H1 (cell line): ENCODE measurements around the gene GPC6. TPM values are rescaled to one million over a fixed set of nuclear protein-coding genes. Genes with fewer than 3 reads are reported as not detected.

ENCODE experiments used
- CTCF ChIA-PET: fragments of 300-600 bp; sonication (Branson Sonifier 250); formaldehyde crosslinking; loops from one replicate; lab custom pipeline; 2021; ENCODE audit not compliant: partially characterized antibody; lab: Charles Lee
- POLR2A ChIA-PET: fragments of 300-600 bp; sonication (Branson Sonifier 250); formaldehyde crosslinking; loops from one replicate; lab custom pipeline; 2021; ENCODE audit warnings: inconsistent platforms; ENCODE audit not compliant: partially characterized antibody; lab: Charles Lee
- DNase-seq, 2 experiments: peaks; one replicate each; pipeline versions ENCODE4 v3.0.0 to v3.0.0-alpha.2; 2010 to 2022; ENCODE audit warnings: low spot score in 2 of 2, low read depth in 1 of 2, mixed read lengths in 1 of 2
- FAIRE-seq: peaks from 2 replicates; lab custom pipeline; 2011; peaks lifted over from hg19 to GRCh38; lab: Jason Lieb, UNC
- H2AFZ ChIP-seq: 2 replicates; pipeline ENCODE4 v1.8.1; 2012; ENCODE audit warnings: low read length, inconsistent platforms
- H2AK5ac ChIP-seq: 2 replicates; pipeline ENCODE4 v1.6.1; 2013; ENCODE audit warnings: low read depth, low read length
- H2BK120ac ChIP-seq: replicated peaks from 2 replicates; pipeline ENCODE3; 2013; ENCODE audit warnings: low read depth, low read length, inconsistent platforms
- H2BK12ac ChIP-seq: 2 replicates; pipeline ENCODE4 v1.6.1; 2013; ENCODE audit warnings: low read depth, low read length
- H2BK15ac ChIP-seq: 2 replicates; pipeline ENCODE4 v1.6.1; 2013; ENCODE audit warnings: low read length
- H2BK20ac ChIP-seq: 2 replicates; pipeline ENCODE4 v1.6.1; 2013; ENCODE audit warnings: low read length
- H2BK5ac ChIP-seq: 2 replicates; pipeline ENCODE4 v1.6.1; 2013; ENCODE audit warnings: low read depth, low read length
- H3K14ac ChIP-seq: 2 replicates; pipeline ENCODE4 v1.6.1; 2013; ENCODE audit warnings: inconsistent platforms; ENCODE audit not compliant: insufficient read length
- H3K18ac ChIP-seq: 2 replicates; pipeline ENCODE4 v1.6.1; 2013; ENCODE audit warnings: low read length; ENCODE audit errors: extremely low read depth
- H3K23ac ChIP-seq: 2 replicates; pipeline ENCODE4 v1.6.1; 2013; ENCODE audit warnings: inconsistent platforms; ENCODE audit not compliant: insufficient read length
- H3K23me2 ChIP-seq: 2 replicates; pipeline ENCODE4 v1.6.1; 2013; ENCODE audit warnings: low read depth, low read length
- H3K27ac ChIP-seq: 2 replicates; pipeline ENCODE4 v1.6.1; 2011; ENCODE audit warnings: low read depth, low read length, inconsistent platforms
- H3K27me3 ChIP-seq, 4 experiments: replicated peaks in 1 of 4; 1 replicate in 1 of 4; 2 replicates in 3 of 4; pipeline versions ENCODE4 v1.6.1 to v1.8.1; 2011 to 2013; ENCODE audit warnings: low read length in 3 of 4, mild to moderate bottlenecking in 3 of 4, inconsistent platforms in 2 of 4, mixed read lengths in 2 of 4, moderate library complexity in 1 of 4; ENCODE audit not compliant: control insufficient read depth in 3 of 4, insufficient read depth in 3 of 4; ENCODE audit errors: extremely low read depth in 1 of 4
- H3K36me3 ChIP-seq, 4 experiments: 2 replicates each; pipeline versions ENCODE4 v1.6.1 to v1.8.1; 2011 to 2013; ENCODE audit warnings: mild to moderate bottlenecking in 4 of 4, low read length in 3 of 4, moderate library complexity in 2 of 4, control low read depth in 1 of 4, inconsistent platforms in 1 of 4; ENCODE audit not compliant: insufficient read depth in 4 of 4, control insufficient read depth in 2 of 4
- H3K4ac ChIP-seq: replicated peaks from 2 replicates; pipeline ENCODE3; 2013; ENCODE audit warnings: low read length, low read depth, mixed read lengths, inconsistent platforms; ENCODE audit not compliant: insufficient read length
- H3K4me1 ChIP-seq, 4 experiments: replicated peaks in 1 of 4; 1 replicate in 1 of 4; 2 replicates in 3 of 4; pipeline versions ENCODE4 v1.6.1 to v1.8.1; 2011 to 2013; ENCODE audit warnings: low read length in 3 of 4, inconsistent platforms in 2 of 4, mixed read lengths in 1 of 4; ENCODE audit not compliant: insufficient read depth in 4 of 4, control insufficient read depth in 3 of 4
- H3K4me2 ChIP-seq, 2 experiments: 2 replicates each; pipeline versions ENCODE4 v1.6.1 to v1.8.1; 2011 to 2013; ENCODE audit warnings: low read depth in 2 of 2, low read length in 2 of 2, control low read depth in 1 of 2, inconsistent platforms in 1 of 2, mild to moderate bottlenecking in 1 of 2; ENCODE audit not compliant: insufficient read depth in 1 of 2
- H3K4me3 ChIP-seq, 4 experiments: fragments of 200-600, 300-600 bp in 1 of 4; sonication (generic), shearing (Covaris generic), sonication (Bioruptor Twin) in 1 of 4; 2 replicates each; pipeline versions ENCODE4 v1.5.1 to v1.8.1; 2011 to 2016; ENCODE audit warnings: low read length in 4 of 4, low read depth in 3 of 4, control low read depth in 2 of 4, inconsistent platforms in 2 of 4, mild to moderate bottlenecking in 2 of 4, mixed read lengths in 1 of 4, moderate library complexity in 1 of 4; ENCODE audit not compliant: insufficient read depth in 2 of 4; ENCODE audit errors: extremely low read depth in 1 of 4
- H3K56ac ChIP-seq: replicated peaks from 2 replicates; pipeline ENCODE3; 2013; ENCODE audit warnings: low read depth, mild to moderate bottlenecking, mixed read lengths, low read length, inconsistent platforms; ENCODE audit not compliant: insufficient read length
- H3K79me1 ChIP-seq: 2 replicates; pipeline ENCODE4 v1.6.1; 2013; ENCODE audit warnings: low read depth, low read length, control low read depth
- H3K79me2 ChIP-seq, 2 experiments: 2 replicates each; pipeline versions ENCODE4 v1.6.1 to v1.8.1; 2012 to 2013; ENCODE audit warnings: low read length in 2 of 2, mild to moderate bottlenecking in 2 of 2, inconsistent platforms in 1 of 2; ENCODE audit not compliant: insufficient read depth in 2 of 2, control insufficient read depth in 1 of 2
- H3K9ac ChIP-seq, 4 experiments: replicated peaks in 1 of 4; 1 replicate in 1 of 4; 2 replicates in 3 of 4; pipeline versions ENCODE4 v1.6.1 to v1.8.1; 2011 to 2013; ENCODE audit warnings: low read depth in 3 of 4, low read length in 3 of 4, control low read depth in 2 of 4, mild to moderate bottlenecking in 2 of 4, moderate library complexity in 2 of 4, inconsistent platforms in 1 of 4; ENCODE audit errors: extremely low read depth in 1 of 4
- H3K9me3 ChIP-seq, 2 experiments: 2 replicates each; pipeline versions ENCODE4 v1.6.1 to v1.8.1; 2012 to 2013; ENCODE audit warnings: mild to moderate bottlenecking in 2 of 2, moderate library complexity in 2 of 2, control low read depth in 1 of 2, inconsistent platforms in 1 of 2, low read depth in 1 of 2, low read length in 1 of 2, mixed read lengths in 1 of 2; ENCODE audit not compliant: insufficient read depth in 2 of 2
- H4K20me1 ChIP-seq, 2 experiments: replicated peaks in 1 of 2; 2 replicates each; pipeline versions ENCODE3 to v1.8.1; 2011 to 2013; ENCODE audit warnings: inconsistent platforms in 2 of 2, low read length in 2 of 2, mild to moderate bottlenecking in 1 of 2; ENCODE audit not compliant: insufficient read depth in 2 of 2, control insufficient read depth in 1 of 2
- H4K5ac ChIP-seq: 2 replicates; pipeline ENCODE4 v1.6.1; 2013; ENCODE audit warnings: low read length, low read depth, mixed read lengths, inconsistent platforms; ENCODE audit not compliant: insufficient read length
- H4K8ac ChIP-seq: 2 replicates; pipeline ENCODE4 v1.8.0; 2013; ENCODE audit warnings: mild to moderate bottlenecking, moderate library complexity, low read length, inconsistent platforms; ENCODE audit not compliant: insufficient read depth; ENCODE audit errors: extremely low read depth
- H4K91ac ChIP-seq: replicated peaks from 2 replicates; pipeline ENCODE3; 2013; ENCODE audit warnings: low read length, mixed read lengths, inconsistent platforms; ENCODE audit not compliant: insufficient read length
- ATF3 ChIP-seq: IDR thresholded peaks from 2 replicates; pipeline ENCODE4 v1.6.1; 2011; ENCODE audit warnings: low read depth, mild to moderate bottlenecking, low read length; ENCODE audit not compliant: insufficient read depth
- CBX5 ChIP-seq: fragments of 300-800, 300-1000 bp; sonication (generic); IDR thresholded peaks from 2 replicates; pipeline ENCODE4 v1.7.1; 2016; ENCODE audit warnings: antibody characterized with exemption, low read length, low read depth
- CHD1 ChIP-seq: IDR thresholded peaks from 2 replicates; pipeline ENCODE4 v1.6.1; 2012; ENCODE audit warnings: low read depth, low read length, improper control_type of control experiment
- HDAC6 ChIP-seq: IDR thresholded peaks from one replicate; pipeline ENCODE4 v1.7.1; 2012; ENCODE audit warnings: low read depth, mild to moderate bottlenecking, inconsistent platforms, low read length, moderate library complexity
- KDM1A ChIP-seq: fragments of 200-600, 300-600 bp; sonication (generic); IDR thresholded peaks from 2 replicates; pipeline ENCODE4 v1.7.1; 2016; ENCODE audit warnings: mild to moderate bottlenecking, low read length, borderline replicate concordance
- MAFK ChIP-seq: IDR thresholded peaks from 2 replicates; pipeline ENCODE4 v1.6.1; 2012; ENCODE audit warnings: low read depth, mild to moderate bottlenecking, improper control_type of control experiment, low read length
- NRF1 ChIP-seq: IDR thresholded peaks from 2 replicates; pipeline ENCODE4 v1.6.1; 2011; ENCODE audit warnings: mild to moderate bottlenecking, low read depth, low read length, improper control_type of control experiment
- PHF8 ChIP-seq: fragments of 200-600 bp; sonication (generic); conservative IDR thresholded peaks from 2 replicates; pipeline ENCODE4 v1.7.1; 2012; ENCODE audit warnings: low read depth, mild to moderate bottlenecking, inconsistent platforms, low read length, moderate library complexity
- SAP30 ChIP-seq: fragments of 300-600 bp; sonication (generic); IDR thresholded peaks from 2 replicates; pipeline ENCODE4 v1.7.1; 2012; ENCODE audit warnings: low read length, moderate library complexity, mild to moderate bottlenecking, inconsistent platforms; ENCODE audit not compliant: insufficient read depth, insufficient replicate concordance
- SIX5 ChIP-seq: IDR thresholded peaks from 2 replicates; pipeline ENCODE4 v1.6.1; 2011; ENCODE audit warnings: mild to moderate bottlenecking, low read depth, low read length
- SP2 ChIP-seq: IDR thresholded peaks from 2 replicates; pipeline ENCODE4 v1.6.1; 2012; ENCODE audit warnings: mild to moderate bottlenecking, low read length, inconsistent platforms
- TAF7 ChIP-seq: optimal IDR thresholded peaks from 2 replicates; pipeline ENCODE3; 2011; ENCODE audit warnings: low read depth, mild to moderate bottlenecking, inconsistent platforms, low read length, moderate library complexity, borderline replicate concordance
- USF2 ChIP-seq: IDR thresholded peaks from 2 replicates; pipeline ENCODE4 v1.6.1; 2011; ENCODE audit warnings: low read length, improper control_type of control experiment
- WGBS, 2 experiments: shearing (Covaris generic) in 1 of 2; methylation state at CpG; one replicate each; pipeline versions ENCODE4 v1.1.6 to v1.1.7; 2013 to 2015; ENCODE audit warnings: low lambda C conversion rate in 2 of 2, mixed read lengths in 2 of 2, inconsistent platforms in 1 of 2, low coverage in 1 of 2, missing lambda C conversion rate in 1 of 2; ENCODE audit not compliant: insufficient replicate concordance in 2 of 2, insufficient coverage in 1 of 2, insufficient read length in 1 of 2; ENCODE audit errors: extremely low coverage in 1 of 2, missing lambda C conversion rate in 1 of 2; 5-methylcytosine and 5-hydroxymethylcytosine counted together
- polyA plus RNA-seq, 7 experiments: library from polyadenylated mRNA; depleted of rRNA in 3 of 7; stranded (reverse) in 5 of 7; unstranded in 2 of 7; fragments of >200 nt in 5 of 7; fragments of 200-250 nt in 2 of 7; gene quantifications; 1 replicate in 5 of 7; 2 replicates in 1 of 7; 4 replicates in 1 of 7; pipeline versions ENCODE4 v1.2.1 to v1.2.3, GENCODE V29; 2011 to 2013; ENCODE audit warnings: missing spikeins in 2 of 7, mixed read lengths in 2 of 7
- total RNA-seq: library from RNA; stranded (reverse); fragmentation: NEBNext Ultra II Directional; extraction: Animal tissue kit (Norgen Biotek cat#: 25700); gene quantifications from 2 replicates; pipeline ENCODE4 v1.2.1, GENCODE V29; 2021

GPC6 gene
- total and polyA plus RNA-seq, 2 of the 8 experiments (the other 6 are each of a cell fraction or from before 2014, with no cell fraction given): 5.4 to 12.0 TPM

- no peak for DNase-seq
- no peak overlapping the region for H3K4me3 ChIP-seq
- H2BK15ac ChIP-seq: no peak overlapping the region
- WGBS, 2 experiments: 52% methylated on average over 1 of the region's 1 CpG; no CpG with 5 or more reads in 1 of the 2 experiments
- H3K27me3 ChIP-seq: no peaks in the 10 kb centered on the region
- ChIA-PET POLR2A (no interaction called here), CTCF (no interaction called here)
- no peak overlapping the region for H2BK20ac ChIP-seq
- no peak overlapping the region for H4K5ac ChIP-seq
- no peak overlapping the region for H3K27ac ChIP-seq
- no peaks in the 10 kb centered on the region for H4K20me1 ChIP-seq
- H4K8ac ChIP-seq: no peak overlapping the region
- no peak overlapping the region for H2BK120ac ChIP-seq
- H3K23me2 ChIP-seq: no peaks in the 10 kb centered on the region; the same call in 1 of the 2 replicates
- H4K91ac ChIP-seq: no peak overlapping the region
- no peaks in the 10 kb centered on the region; the same call in 1 of the 2 replicates for H3K79me1 ChIP-seq
- H2BK5ac ChIP-seq: no peak overlapping the region
- no peak overlapping the region for H3K4ac ChIP-seq
- no peaks in the 10 kb centered on the region for H3K36me3 ChIP-seq
- no peak overlapping the region for H3K14ac ChIP-seq
- no peak overlapping the region for H3K23ac ChIP-seq
- peaks cover 0 to 12% of the 10 kb centered on the region in 2 experiments; a peak in 1 of 4 replicates for H3K79me2 ChIP-seq
- no peaks in the 10 kb centered on the region for H3K9me3 ChIP-seq
- no peak overlapping the region for H2BK12ac ChIP-seq
- peaks cover 0 to 5% (median 2%) of the 10 kb centered on the region in 4 experiments; a peak in 4 of 7 replicates for H3K4me1 ChIP-seq
- H2AK5ac ChIP-seq: no peak overlapping the region
- no peak overlapping the region for H3K9ac ChIP-seq
- FAIRE-seq: no peak
- no peak overlapping the region for H3K18ac ChIP-seq
- H3K56ac ChIP-seq: no peak overlapping the region
- H3K4me2 ChIP-seq: no peak overlapping the region
- H2AFZ ChIP-seq: no peak overlapping the region
- TF ChIP-seq TAF7: no peak
- no peak for TF ChIP-seq SIX5
- TF ChIP-seq SAP30: no peak
- no peak for TF ChIP-seq KDM1A
- no peak for TF ChIP-seq CHD1
- TF ChIP-seq SP2: no peak
- no peak for TF ChIP-seq USF2
- no peak for TF ChIP-seq ATF3
- TF ChIP-seq CBX5: no peak
- TF ChIP-seq NRF1: no peak
- TF ChIP-seq MAFK: no peak
- no peak for TF ChIP-seq HDAC6
- TF ChIP-seq PHF8: no peak
Measured at GRCh38 chr13:93260591-93260990, 34.0 kb downstream of the GPC6 start.
